Activated CD8-positive, alpha-beta memory T cell treated with anti-CD3 and anti-CD28 coated beads, Interleukin-2, amount 50 U/mL, for 4 hours (primary cell): ENCODE measurements around the gene CLDND2.

Experiments
- DNase-seq: peaks from one replicate; pipeline ENCODE4 v3.0.0-alpha.2; 2020

The CLDND2 gene

DNA sequence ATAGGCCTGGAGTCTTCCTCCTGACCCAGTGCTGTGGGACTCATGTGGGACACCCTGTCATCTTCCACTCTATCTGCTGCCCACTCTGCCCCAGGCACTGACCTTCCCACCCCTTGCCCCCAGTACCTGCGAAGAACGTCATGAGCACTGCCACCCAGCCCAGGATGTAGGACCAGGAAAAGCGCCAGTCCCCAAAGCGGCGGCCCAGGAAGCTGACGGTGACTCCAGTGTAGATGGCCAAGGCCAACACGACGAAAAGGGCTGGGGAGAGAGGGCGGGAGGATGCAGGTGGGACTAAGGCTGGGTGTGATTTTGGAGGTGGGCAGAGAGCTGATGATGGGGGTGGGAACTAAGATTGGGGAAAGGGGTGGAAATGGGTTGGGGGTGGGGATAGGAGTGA lies 11.6 kb upstream of the CLDND2 start:
- DNase-seq: no peak

DNA sequence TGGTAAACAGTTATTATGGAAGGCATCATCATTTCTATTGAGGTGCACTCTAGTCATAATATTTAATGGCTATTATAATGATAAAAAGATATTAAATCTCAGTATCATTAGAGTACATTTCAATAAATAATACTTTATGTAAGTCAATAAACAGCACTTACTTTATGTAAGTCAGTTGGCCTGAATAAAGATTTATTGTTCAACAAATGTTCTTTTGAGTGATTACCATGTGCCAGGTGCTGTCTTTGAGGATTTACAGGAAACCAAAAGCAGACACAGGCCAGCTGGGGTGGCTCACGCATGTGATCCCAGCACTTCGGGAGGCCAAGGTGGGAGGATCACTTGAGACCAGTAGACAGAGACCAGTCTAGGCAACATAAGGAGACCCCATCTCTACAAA lies 8.6 kb upstream of the CLDND2 start:
- no peak for DNase-seq

DNA sequence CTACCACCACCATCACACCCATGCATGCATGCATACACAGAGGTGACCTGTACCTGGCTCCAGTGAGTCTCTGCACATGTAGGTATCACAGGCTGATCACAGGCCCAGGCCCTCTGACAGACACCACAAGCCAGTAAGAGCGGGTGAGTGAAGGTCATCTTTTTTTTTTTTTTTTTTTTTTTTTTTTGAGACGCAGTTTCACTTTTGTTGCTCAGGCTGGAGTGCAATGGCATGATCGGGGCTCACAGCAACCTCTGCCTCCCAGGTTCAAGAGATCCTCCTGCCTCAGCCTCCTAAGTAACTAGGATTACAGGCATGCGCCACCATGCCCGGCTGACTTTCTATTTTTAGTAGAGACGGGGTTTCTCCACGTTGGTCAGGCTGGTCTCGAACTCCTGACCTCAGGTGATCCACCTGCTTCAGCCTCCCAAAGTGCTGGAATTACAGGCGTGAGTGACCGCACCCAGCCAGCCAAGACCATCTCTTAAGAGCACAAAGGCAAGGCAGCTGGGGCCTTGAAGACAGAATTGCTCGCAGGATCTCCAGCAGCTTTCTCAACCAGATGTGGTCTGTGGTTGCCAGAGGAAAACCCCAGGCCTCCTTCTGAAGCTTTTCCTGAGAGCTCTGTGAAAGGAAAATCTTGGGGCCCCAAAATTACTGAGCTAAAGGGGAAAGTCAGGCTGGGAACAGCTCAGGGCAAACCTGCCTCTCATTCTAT lies 6.9 kb upstream of the CLDND2 start:
- no peak for DNase-seq

DNA sequence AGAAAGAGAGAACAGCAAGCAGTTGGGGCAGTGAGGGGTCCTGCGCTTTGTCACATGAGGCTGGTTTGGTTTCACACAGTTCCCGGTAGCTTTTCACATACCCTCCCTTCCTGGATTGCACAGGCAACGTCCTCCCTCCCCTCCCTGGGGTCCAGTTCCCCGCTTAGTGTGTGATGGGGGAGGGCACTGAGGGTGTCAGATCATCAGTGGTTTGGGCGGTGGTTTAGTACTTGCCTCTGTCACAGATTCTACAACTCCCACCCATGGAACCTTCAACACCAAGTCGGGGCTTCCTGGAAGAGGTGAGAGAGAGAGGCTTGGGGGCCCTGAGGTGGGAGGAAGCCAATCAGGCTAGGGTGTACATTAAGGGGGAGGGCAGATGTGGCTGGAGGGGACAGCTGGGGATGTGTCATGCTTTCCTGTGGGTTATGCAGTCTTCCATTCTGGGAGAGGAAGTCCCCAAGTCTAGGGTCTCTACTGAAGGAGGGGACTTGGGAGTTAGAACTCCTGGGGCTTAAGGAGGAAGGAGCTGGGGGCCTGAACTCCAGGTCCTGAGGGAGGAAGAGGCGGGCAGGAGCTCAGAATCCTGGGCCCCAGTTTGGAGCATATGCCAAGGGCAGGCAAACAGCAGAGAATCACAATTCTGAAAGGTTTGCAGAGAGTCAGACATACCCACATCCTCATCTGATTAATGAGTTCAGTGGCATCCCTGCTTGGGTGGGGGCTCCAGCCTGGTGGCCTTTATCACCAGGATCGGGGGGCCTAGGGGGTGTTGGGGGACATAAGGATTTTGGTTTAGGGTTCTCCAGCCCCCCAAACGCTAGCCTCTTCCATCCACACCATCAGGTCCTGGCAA lies 4.1 kb upstream of the CLDND2 start, which contains the start of gene NKG7:
TSS of gene NKG7 (minus strand) at position 6 of the 856 bp plus-strand sequence. CDS start 119 bp downstream, outside the sequence.
- peak; percentile 79 for DNase-seq

DNA sequence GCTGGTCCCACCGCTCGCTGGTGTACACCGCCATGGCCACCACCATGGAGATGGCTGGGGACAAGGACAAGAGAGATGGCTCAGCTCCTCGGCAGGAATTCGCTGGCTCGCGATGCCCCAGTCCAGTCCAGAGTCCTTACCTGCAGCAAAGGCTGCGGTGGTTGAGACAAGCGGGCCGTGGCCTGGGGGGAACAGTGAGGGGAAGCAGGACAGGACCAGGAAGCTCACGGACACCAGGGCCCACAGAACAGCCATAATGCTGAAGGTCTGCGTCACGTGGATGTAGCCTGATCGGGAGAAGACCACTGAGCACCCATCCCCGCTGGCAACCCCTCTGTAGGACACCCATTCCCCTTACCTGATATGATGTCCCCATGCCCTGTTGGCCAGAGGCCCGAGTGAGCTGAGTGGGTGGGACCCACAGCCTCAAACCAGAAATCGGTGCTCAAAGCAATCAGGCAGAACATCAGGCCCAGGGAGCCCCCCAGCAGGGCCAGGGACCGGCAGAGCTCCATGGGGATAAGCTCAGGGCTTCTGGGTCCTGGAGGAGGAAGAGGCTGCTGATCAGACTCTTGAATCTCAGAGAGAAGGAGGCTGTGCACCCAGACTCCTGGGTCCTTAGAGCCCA lies 3.3 kb upstream of the CLDND2 start:
- DNase-seq: no peak

DNA sequence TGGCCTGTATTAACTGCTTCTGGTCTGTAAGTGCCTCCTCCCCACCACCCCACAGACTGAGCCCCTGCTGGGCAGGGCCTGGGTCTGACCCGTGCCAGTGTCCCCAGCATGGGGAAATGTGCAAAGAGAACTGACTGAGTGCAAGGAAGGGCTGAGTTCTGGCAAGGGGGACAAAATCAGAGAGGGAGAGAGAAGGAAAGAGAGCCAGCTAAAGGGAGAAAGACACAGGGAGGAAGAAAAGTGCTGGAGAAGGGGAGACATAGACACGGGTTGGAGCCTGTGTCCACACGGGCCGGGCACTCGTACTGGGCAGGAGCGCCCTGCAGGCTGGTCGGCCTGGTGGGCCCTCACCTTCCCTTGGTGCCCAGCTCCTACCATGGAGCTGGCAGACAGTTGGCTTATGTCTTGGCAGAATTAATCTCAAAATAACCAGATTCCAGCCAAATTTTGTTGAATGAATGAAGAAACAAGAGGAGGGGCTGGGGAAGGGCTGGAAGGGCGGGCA lies 2.4 kb upstream of the CLDND2 start:
- DNase-seq: no peak

DNA sequence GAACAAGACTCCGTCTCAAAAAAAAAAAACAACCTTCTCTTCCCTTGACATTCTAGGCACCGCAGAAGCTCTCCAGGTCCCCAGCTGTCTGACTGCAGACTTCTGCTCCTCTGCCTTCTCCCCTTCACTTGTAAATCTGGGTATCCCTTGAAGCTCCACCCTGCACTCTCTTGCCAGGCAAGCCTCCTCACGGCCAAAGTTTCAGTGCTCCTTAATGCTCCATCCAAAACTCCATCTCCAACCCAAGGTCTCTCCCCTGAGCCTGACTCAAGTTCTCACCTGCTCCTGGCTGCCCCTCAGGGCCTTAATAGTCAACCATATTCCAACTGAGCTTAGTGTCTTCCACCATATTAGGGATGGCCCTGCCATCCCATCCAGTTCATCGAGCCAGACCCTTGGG lies 1.4 kb upstream of the CLDND2 start:
- no peak for DNase-seq

DNA sequence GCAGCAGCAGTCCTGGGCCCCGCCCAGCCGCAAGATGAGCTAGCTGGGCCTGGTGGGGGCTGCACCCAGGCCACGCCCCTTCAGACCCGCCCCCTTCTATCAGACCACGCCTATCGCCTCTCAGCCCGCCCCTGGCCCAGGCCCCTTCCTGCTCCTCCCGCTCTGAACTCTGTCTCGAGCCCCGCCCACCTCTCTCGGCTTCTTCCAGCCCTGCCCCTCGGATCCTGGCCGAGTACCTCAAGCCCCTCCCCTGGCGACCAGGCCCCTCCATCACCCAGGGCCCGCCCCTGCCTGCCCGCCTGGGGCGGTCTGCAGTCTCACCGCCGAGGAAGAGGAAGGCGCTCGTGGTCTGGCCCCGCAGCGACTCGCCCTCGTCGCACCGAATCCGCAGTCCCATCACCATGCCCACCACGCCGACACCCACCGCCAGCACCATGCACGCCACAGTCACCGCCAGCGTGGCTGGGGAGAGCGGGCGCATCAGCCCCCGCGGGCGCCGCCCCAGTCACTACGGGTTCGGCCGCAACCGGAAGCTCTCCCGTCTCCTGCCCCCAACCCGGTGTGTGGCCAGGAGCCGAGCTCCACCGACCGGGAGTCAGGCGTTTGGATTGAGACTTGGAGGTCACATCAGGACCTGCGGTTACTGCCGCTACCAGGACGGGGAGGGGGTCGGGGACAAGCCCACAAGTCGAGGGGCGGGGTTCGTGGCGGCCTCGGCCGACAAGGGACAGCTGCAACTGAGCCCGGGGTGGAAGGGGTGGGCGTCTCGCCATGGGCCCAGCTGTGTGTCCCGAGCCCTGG lies 1.0 kb downstream of the CLDND2 start:
- peak; percentile 97 for DNase-seq

DNA sequence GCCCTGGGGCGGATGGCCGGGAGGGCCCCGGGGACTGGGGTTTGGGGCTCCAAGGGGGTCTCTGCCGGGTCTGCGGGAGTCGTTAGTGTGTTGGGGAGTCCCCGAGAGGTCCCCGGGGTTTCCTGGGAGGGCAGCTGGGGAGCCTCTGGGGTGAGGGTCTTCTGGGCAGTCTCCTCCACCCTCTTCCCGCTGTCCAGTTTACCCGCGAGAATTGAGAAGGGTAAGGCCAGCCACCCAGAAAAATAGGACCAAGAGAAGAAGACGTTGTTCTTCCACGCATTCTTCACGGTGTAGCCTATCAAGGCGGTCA lies 1.6 kb downstream of the CLDND2 start:
- DNase-seq: no peak

DNA sequence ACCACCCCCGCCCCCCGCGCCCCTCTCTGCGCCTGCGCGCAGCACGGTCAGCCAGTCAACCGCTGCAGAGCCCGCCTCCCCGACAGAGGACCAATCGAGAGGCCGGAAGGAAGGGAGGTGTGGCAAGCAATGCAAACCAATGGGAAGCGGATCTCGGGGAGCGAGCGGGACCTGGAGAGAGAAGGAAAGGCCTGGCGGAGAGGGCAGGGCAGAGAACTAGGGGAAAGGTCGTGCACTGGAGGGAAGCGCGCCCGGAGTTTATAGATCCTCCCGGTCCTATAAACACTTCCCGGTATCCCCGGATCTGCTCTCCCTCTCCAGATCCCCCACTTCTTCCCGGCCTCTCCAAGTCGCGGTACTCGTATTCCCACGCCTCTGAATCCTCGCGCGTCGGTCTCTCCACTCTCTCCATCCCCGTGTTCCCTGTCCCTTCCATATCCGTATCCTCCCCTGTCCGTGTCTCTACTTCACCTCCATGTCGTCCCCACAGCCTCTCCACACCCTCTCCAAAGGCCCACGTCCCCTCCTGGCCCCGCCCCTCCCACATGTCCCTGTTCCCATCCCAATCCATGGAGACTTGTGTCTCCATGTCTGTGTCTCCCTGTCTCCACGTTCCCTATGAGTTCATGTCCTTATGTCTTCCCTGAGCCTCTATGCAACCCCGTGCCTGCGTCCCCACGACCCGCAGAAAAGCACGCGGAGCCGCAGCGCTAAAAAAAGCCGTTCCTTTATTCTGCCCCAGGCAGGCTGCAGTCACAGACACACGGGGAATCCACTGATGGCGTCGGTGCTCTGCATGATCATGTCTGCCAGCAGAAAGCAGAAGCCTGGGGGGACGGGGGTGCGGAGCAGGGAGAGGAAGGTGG lies 2.2 kb downstream of the CLDND2 start:
- DNase-seq: peak; percentile 91

DNA sequence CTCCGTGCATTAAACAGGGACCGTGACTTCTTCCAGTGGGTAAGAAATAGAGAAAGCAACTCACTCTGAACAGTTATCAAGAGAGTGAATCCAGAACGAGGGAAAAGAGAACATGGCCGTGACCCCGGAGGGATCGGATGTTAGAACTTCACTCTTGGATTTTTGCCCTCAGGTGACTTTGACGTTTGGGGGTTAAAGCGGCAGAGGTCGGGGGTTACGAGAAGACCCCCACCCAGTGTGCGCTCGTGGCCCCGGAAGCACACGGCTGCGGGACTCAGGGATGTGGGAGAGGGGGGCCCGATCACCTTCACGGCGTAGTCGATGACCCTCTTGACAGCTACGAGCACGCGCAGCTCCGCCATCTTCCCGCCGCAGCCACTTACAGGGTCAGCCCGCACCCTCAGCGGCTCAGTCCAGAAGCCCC lies 2.8 kb downstream of the CLDND2 start, which contains the start of gene ETFB:
TSS of gene ETFB (minus strand) at position 424 of the 424 bp plus-strand sequence. CDS start at position 362, 62 bp downstream.
- no peak for DNase-seq

DNA sequence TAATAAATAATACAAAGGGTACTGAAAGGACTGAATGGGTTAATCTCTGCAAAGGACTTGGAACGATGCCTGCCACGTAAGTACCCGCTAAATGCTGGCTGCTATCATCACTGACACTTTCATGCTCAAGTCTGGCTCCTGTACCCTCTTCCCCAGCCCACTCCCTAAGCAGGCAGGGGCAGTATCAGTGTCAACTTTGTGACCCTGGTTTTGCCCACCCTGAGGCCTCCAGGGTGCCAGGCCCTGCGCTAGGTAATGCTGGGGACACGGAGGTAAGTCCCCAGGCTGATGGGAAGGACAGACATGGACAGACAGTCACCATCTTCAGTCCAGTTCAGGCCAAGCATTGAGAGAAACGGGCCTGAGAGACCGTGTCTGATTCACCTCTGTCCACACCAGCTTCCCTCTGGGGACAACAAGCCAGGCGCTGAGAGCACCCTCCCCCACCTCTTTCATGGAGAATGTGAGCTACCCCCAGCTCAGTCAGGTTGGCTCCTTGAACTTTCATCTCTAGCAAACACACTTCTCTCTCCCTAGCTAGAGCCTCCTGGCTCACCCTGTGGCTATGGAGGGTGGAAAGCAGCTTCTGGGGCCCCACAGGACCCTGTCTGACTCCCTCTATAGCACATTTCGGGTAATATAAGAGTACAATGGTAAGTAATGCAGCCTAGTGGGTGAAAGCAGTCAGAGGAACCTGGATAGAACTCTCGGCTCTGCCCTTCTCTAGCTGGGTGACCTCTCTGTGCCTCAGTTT lies 3.4 kb downstream of the CLDND2 start:
- no peak for DNase-seq

DNA sequence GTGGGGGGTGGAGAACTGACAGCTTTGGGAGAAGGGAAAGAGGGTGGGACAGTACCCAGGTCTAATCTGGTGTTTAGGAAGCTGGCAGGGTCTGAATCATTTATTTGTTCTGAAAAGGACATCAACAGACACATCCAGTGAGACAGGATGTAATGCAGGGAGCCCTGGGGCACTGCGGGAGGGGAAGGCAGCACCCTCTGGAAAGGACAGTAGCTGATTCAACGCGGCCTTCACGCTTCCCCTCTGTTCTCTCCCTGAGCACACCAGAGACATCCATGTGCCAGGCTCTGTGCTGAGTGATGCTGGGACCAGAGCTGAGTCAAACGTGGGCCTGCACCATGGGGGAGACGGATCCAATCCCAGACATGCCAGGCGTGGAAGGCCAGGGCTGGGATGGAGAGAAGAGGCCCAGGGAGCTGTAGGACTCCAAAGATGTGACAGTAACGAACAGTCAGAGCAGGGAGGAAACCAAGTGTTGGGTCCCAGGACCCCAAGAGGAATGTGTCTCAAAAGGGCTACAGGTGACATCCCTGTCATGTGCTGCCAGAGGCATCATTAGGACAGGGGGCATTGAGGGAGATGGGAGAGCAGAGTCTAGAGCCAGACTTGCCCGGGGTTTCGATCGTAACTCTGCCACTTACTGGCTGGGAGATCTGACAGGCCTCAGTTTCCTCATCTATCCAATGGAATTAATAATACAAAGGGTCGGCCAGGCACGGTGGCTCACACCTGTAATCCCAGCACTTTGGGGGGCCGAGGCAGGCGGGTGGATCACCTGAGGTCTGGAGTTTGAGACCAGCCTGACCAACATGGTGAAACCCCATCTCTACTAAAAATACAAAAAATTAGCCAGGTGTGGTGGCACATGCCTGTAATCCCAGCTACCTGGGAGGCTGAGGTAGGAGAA lies 4.3 kb downstream of the CLDND2 start:
- DNase-seq: no peak

DNA sequence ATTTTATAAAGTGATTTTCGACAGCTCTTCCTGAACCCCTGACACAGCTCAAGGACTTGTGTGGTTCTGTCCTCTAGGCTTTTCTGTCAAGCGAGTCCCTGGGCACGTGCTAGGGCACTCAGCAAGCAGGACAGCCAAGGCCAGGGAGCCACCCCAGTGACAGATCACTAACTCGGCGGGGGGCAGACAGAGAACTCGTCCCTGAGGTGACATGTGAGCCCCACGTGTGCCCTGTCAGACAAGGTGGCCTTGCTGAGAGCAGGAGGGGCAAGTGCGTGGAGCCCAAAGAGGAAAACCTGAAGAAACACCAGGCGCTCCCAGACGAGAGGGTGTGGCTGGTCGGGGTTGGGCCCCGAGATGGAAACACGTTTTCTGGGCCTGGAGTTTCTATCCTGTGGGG lies 7.6 kb downstream of the CLDND2 start:
- no peak for DNase-seq

DNA sequence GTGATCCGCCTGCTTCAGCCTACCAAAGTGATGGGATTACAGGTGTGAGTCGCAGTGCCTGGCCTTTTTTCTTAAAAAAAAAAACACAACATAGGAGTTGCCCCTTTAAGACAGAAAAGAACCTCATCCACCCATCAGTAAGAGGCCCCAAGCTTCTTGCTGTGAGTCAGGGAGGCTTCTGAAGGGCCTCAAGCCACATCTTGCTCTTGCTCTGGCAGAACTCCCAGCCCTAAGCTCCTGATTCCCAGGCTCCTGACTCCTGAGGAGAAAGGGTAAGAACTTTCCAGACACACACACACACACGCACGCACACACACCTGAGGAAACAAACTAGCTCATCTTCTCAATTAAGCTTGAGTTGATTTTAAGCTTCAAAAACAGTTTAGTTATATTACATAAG lies 9.5 kb downstream of the CLDND2 start:
- no peak for DNase-seq

DNA sequence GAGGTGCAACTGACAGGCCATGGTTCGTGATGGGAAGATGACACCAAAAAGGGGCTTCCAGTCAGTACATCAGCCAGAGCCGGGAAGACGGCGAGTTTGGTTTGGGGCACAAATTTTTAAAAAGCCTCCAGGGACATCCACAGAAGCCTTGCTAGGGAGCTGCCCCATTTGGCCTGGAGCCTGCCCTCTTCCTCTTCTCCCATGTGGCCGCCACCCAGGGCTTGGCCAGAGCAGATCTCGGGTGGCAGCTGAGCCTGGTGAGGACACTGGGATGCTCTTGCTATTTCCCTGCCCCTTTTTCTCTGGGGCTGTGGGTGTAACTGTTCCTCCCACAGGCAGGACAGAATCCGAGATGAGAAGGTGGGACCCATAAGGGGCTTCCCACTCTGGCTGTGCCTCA lies 10.9 kb downstream of the CLDND2 start:
- no peak for DNase-seq

DNA sequence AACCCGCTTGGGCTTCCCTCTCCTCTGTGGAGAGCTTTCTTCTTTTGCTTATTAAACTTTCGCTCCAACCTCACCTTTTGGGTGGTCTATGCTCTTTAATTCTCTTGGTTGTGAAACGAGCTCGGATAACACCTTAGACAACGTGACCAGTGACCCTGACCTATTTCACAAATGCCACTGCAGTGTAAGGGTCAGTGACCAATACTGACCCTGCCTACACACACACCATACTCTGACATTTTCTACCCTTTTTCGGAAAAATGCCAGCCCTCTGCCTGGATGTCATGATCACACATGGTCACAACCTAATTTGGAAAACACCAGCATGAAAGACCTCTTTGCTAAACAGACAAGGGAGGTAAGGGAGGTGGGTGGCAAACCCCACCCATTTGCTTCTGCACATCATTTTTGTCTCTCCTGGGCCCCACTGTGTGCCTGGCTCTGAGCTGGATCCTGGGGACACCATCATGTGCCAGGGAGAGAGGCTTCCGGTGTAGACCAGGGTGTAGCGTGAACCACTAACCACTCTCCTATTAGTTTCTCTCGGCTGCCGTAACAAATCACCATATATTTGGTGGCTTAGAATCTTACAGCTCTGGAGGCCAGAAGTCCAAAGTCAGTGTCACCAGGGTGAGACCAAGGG lies 12.5 kb downstream of the CLDND2 start:
- DNase-seq: no peak

DNA sequence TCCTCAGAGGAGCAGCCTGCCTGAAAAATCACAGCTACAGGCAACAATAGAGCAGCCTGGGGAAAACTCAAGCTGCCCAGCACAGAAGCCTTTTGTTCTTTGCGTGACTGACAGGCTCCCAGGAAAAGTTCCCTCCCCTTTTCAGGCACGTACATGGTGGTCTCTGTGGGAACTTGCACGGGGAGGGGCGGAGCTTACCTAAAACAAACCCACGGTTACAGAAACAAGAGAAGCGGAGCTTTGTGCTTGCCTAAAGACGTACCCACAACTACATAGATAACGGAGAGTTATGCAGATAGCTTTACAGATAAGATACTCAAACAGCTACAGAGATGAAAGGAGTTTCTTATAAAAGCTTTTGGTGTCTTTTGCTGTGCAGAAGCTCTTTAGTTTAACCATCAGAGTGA lies 14.1 kb downstream of the CLDND2 start:
- DNase-seq: no peak

DNA sequence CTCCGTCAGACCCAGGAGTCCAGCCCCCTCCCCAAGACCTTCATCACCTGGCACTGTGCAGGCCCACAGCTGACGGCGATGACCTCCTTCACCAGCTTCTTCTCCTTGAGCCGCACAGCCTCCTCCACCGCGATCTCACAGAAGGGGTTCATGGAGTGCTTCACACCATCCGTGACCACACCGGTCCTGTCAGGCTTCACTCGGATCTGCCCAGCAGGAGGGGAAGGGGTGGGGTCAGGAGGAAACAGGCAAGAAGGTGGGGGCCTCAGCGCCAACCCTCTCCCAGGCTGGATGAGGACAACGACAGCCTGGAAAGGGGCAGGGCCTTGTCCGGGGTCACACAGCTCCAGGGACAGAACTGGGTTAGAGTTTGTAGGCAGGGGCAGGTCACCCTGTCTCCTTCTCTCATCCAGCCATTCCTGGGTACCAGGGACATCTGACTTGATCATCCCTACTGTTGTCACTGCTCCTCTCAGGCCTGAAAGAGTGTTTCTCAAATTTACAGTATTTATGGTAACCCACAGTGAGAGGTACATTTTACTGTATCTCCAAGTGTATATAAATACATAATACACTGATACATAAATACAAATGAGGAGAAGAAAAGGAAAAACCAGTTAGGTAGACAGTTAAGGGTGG lies 14.6 kb downstream of the CLDND2 start:
- DNase-seq: no peak
